HEK293T (cell line): ENCODE results near the gene OR4K2.

ENCODE experiments used
- CTCF ChIA-PET: fragments of 350-600 bp; formaldehyde crosslinking; extraction: SDS; loops from one replicate; lab custom pipeline; 2021; ENCODE audit warnings: antibody characterized with exemption, inconsistent platforms; lab: Yijun Ruan, JAX
- POLR2A ChIA-PET: fragments of 350-600 bp; formaldehyde crosslinking; extraction: SDS; loops from one replicate; lab custom pipeline; 2020; ENCODE audit warnings: antibody characterized with exemption, inconsistent platforms; lab: Yijun Ruan, JAX
- DNase-seq: peaks from one replicate; pipeline ENCODE4 v3.0.0; 2012; ENCODE audit warnings: mixed read lengths; ENCODE audit errors: extremely low spot score
- ARNT ChIP-seq: fragments of 450-650 bp; IDR thresholded peaks from 2 replicates; pipeline ENCODE4 v1.6.1; 2017; ENCODE audit warnings: mild to moderate bottlenecking
- BHLHE40 ChIP-seq: fragments of 450-650 bp; IDR thresholded peaks from 2 replicates; pipeline ENCODE4 v1.6.1; 2016; ENCODE audit warnings: mild to moderate bottlenecking, moderate library complexity, borderline replicate concordance
- CTBP1 ChIP-seq: fragments of 450-650 bp; IDR thresholded peaks from 2 replicates; pipeline ENCODE4 v1.6.1; 2016; ENCODE audit warnings: borderline replicate concordance
- ELF4 ChIP-seq: fragments of 450-650 bp; IDR thresholded peaks from 2 replicates; pipeline ENCODE4 v1.6.1; 2017; ENCODE audit warnings: antibody characterized with exemption
- FOXA1 ChIP-seq: fragments of 450-650 bp; IDR thresholded peaks from 2 replicates; pipeline ENCODE4 v1.6.1; 2016; ENCODE audit warnings: mild to moderate bottlenecking
- FOXK2 ChIP-seq: fragments of 450-650 bp; IDR thresholded peaks from 2 replicates; pipeline ENCODE4 v1.6.1; 2016; ENCODE audit warnings: mild to moderate bottlenecking
- FOXM1 ChIP-seq: fragments of 450-650 bp; IDR thresholded peaks from 2 replicates; pipeline ENCODE4 v1.6.1; 2017; ENCODE audit warnings: mild to moderate bottlenecking, borderline replicate concordance
- HDGF ChIP-seq: fragments of 450-650 bp; IDR thresholded peaks from 2 replicates; pipeline ENCODE4 v1.6.1; 2017; ENCODE audit warnings: antibody characterized with exemption, borderline replicate concordance
- L3MBTL2 ChIP-seq: fragments of 450-650 bp; conservative IDR thresholded peaks from 2 replicates; pipeline ENCODE4 v1.6.1; 2016; ENCODE audit warnings: mild to moderate bottlenecking
- LEF1 ChIP-seq: fragments of 450-650 bp; IDR thresholded peaks from 2 replicates; pipeline ENCODE4 v1.6.1; 2017; ENCODE audit warnings: mild to moderate bottlenecking, borderline replicate concordance
- NFRKB ChIP-seq: fragments of 450-650 bp; IDR thresholded peaks from 2 replicates; pipeline ENCODE4 v1.6.1; 2016; ENCODE audit warnings: mild to moderate bottlenecking, moderate library complexity
- SP1 ChIP-seq: fragments of 450-650 bp; IDR thresholded peaks from 2 replicates; pipeline ENCODE4 v1.6.1; 2017
- SUZ12 ChIP-seq: fragments of 450-650 bp; IDR thresholded peaks from 2 replicates; pipeline ENCODE4 v1.6.1; 2016; ENCODE audit warnings: mild to moderate bottlenecking
- TARDBP ChIP-seq: fragments of 450-650 bp; IDR thresholded peaks from 2 replicates; pipeline ENCODE4 v1.6.1; 2016
- ZNF384 ChIP-seq: fragments of 450-650 bp; IDR thresholded peaks from 2 replicates; pipeline ENCODE4 v1.6.1; 2016
- TF ChIP-seq, protein P1 (sequence below): fragments of 450-650 bp; IDR thresholded peaks from 2 replicates; pipeline ENCODE4 v1.6.1; 2016

The OR4K2 gene

GRCh38 chr14:19917243-19917642 is 42.3 kb downstream of the OR4K2 start:
- POLR2A ChIA-PET: no interaction called here
- CTCF ChIA-PET: no interaction called here

DNA sequence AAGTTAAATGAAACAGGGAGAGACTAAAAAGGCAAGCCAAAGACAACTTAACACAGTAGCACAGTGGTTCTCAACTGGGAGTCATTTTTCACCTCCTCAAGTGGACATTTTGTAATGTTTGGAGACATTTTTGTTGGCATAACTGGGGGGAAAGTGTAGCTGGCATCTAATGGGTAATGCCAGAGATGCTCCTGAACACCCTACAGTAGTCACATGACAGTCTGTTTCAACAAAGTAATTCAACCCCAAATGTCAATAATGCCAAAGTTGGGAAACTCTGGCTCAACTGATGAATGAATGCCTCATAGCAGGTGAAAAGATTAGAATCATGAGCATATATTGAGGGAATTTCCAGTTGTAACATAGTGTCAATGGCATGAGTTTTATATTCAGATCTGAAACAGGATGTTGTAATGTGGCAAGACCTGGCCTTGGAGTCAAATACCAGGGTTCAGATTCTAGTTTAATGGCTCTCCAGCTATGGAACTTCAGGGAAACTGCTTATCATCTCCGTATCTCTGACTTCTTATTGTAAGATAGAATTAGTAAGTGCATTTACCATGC is 43.1 kb downstream of the OR4K2 start:
- no peak for DNase-seq
- ChIA-PET POLR2A (no interaction called here), CTCF (no interaction called here)
- TF ChIP-seq, protein P1, sequence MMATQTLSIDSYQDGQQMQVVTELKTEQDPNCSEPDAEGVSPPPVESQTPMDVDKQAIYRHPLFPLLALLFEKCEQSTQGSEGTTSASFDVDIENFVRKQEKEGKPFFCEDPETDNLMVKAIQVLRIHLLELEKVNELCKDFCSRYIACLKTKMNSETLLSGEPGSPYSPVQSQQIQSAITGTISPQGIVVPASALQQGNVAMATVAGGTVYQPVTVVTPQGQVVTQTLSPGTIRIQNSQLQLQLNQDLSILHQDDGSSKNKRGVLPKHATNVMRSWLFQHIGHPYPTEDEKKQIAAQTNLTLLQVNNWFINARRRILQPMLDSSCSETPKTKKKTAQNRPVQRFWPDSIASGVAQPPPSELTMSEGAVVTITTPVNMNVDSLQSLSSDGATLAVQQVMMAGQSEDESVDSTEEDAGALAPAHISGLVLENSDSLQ: no peak
- TF ChIP-seq FOXM1 (no peak), L3MBTL2 (no peak), BHLHE40 (no peak), ARNT (no peak), TARDBP (no peak), CTBP1 (no peak), ELF4 (no peak), FOXA1 (no peak), SP1 (no peak)

More at GRCh38 chr14:19917243-19917642, 42.3 kb downstream of the OR4K2 start:
- TF ChIP-seq L3MBTL2 (no peak), SP1 (no peak), CTBP1 (no peak), NFRKB (no peak), FOXM1 (no peak)
- DNase-seq: no peak

- CTCF ChIA-PET: interaction anchor here (0.5 kb wide), 1 partner anchor 59 kb away, joined by 3 read pairs; no protein-coding TSS in a partner anchor
Measured at GRCh38 chr14:19918553-19919264, 43.8 kb downstream of the OR4K2 start.

GRCh38 chr14:19920021-19920657 is 45.2 kb downstream of the OR4K2 start, which contains the start of gene OR4K5:
OR4K5 (plus strand) TSS chr14:19920607; CDS start chr14:19920607, 0 bp downstream.
- CTCF ChIA-PET: no interaction called here
- TF ChIP-seq FOXM1 (no peak), FOXA1 (no peak), ARNT (no peak), LEF1 (no peak), ZNF384 (no peak), ELF4 (no peak), L3MBTL2 (no peak)
- TF ChIP-seq, protein P1: no peak
- POLR2A ChIA-PET: no interaction called here
- DNase-seq: no peak

More at GRCh38 chr14:19918553-19919264, 43.8 kb downstream of the OR4K2 start:
- POLR2A ChIA-PET: no interaction called here
- DNase-seq: no peak
- TF ChIP-seq L3MBTL2: no peak
- TF ChIP-seq TARDBP: no peak
- no peak for TF ChIP-seq BHLHE40

DNA sequence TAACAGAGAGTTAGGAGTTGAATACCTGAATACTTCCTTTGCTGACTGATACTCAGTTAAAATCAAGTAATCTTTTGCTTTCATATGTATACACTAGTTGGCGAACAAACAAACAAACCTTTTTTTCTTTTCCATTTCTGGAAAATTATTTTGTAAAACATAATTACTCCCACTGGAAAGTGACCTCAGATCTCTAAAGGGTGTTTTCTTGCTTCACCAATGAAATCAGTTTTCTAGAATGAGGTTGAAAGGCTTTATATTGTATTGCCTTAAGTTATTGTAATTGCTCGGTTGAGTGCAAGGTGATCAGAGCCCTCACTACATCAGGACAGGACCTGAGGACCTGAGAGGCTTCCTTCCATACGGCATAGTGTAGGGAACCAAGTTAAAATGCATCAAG is 55.7 kb downstream of the OR4K2 start, which contains the start of gene OR4K1:
TSS of gene OR4K1 (plus strand) at position 301 of the 400 bp plus-strand sequence. CDS start 4,750 bp downstream, outside the sequence.
- CTCF ChIA-PET: no interaction called here

More for the DNA sequence above, 55.7 kb downstream of the OR4K2 start, which contains the start of gene OR4K1:
- POLR2A ChIA-PET: no interaction called here
- TF ChIP-seq BHLHE40 (no peak), FOXK2 (no peak), TARDBP (no peak), ARNT (no peak), L3MBTL2 (no peak), ZNF384 (no peak), FOXA1 (no peak), SUZ12 (no peak), FOXM1 (no peak), NFRKB (no peak), HDGF (no peak), CTBP1 (no peak), LEF1 (no peak), ELF4 (no peak), SP1 (no peak)
- TF ChIP-seq, protein P1: no peak
- no peak for DNase-seq
